GM12878 (cell line): ENCODE data around the gene INA. TPM values are rescaled to one million over a fixed set of nuclear protein-coding genes. Genes with fewer than 3 reads are reported as not detected.

Source experiments
- ATAC-seq: fragments of 200-7000 bp; cut with Tn5 transposase; 3 replicates; pipeline ENCODE4 v1.9.1; 2020; ENCODE audit warnings: mild to moderate bottlenecking, moderate library complexity
- BruUV-seq: library from RNA; stranded (reverse); fragments of 400-500 nt; replicated peaks from 2 replicates; lab custom pipeline; 2021; lab: Mats Ljungman, UMichigan
- CTCF ChIA-PET: fragments of 300-600 bp; sonication (Branson Sonifier 250); formaldehyde crosslinking; extraction: SDS; loops from one replicate; lab custom pipeline; 2021; ENCODE audit warnings: inconsistent platforms; lab: Yijun Ruan, JAX
- POLR2A ChIA-PET: fragments of 350-600 bp; formaldehyde crosslinking; extraction: SDS; loops from one replicate; lab custom pipeline; 2021; ENCODE audit warnings: inconsistent platforms; lab: Charles Lee
- RAD21 ChIA-PET: fragments of 300-600 bp; sonication (Branson Sonifier 250); formaldehyde crosslinking; loops from one replicate; lab custom pipeline; 2023; ENCODE audit warnings: antibody characterized with exemption; ENCODE audit not compliant: unreplicated experiment; lab: Charles Lee
- SMC1A ChIA-PET: fragments of 300-600 bp; sonication (Branson Sonifier 250); formaldehyde crosslinking; loops from one replicate; lab custom pipeline; 2023; ENCODE audit not compliant: unreplicated experiment, uncharacterized antibody; lab: Charles Lee
- DNase-seq: peaks from one replicate; pipeline ENCODE4 v3.0.0-alpha.2; 2011; ENCODE audit warnings: low read depth, low spot score
- FAIRE-seq: peaks from 3 replicates; lab custom pipeline; 2011; peaks lifted over from hg19 to GRCh38; lab: Jason Lieb, UNC
- H2AFZ ChIP-seq: 2 replicates; pipeline ENCODE4 v1.6.0; 2011; ENCODE audit warnings: low read depth, low read length, control low read depth; ENCODE audit not compliant: control insufficient read depth
- H3K27ac ChIP-seq: 2 replicates; pipeline ENCODE4 v1.5.1; 2011; ENCODE audit warnings: control low read depth; ENCODE audit not compliant: control insufficient read depth, insufficient read depth
- H3K27me3 ChIP-seq, 2 experiments: replicated peaks in 1 of 2; 2 replicates each; pipeline versions ENCODE4 v1.6.0 to v1.6.1; 2011; ENCODE audit warnings: low read length in 1 of 2; ENCODE audit not compliant: control insufficient read depth in 2 of 2, insufficient read depth in 2 of 2
- H3K36me3 ChIP-seq, 2 experiments: 2 replicates each; pipeline ENCODE4 v1.5.1; 2011; ENCODE audit warnings: low read length in 1 of 2; ENCODE audit not compliant: control insufficient read depth in 2 of 2, insufficient read depth in 2 of 2
- H3K4me1 ChIP-seq: 2 replicates; pipeline ENCODE4 v1.6.1; 2011; ENCODE audit warnings: mild to moderate bottlenecking, low read length, moderate library complexity, mixed read lengths; ENCODE audit not compliant: control insufficient read depth, insufficient read depth
- H3K4me2 ChIP-seq: 2 replicates; pipeline ENCODE4 v1.6.0; 2011; ENCODE audit warnings: control low read depth; ENCODE audit not compliant: control insufficient read depth, insufficient read depth
- H3K4me3 ChIP-seq: fragments of 200-600 bp; sonication (generic); 2 replicates; pipeline ENCODE4 v1.5.1; 2016
- H3K79me2 ChIP-seq: 2 replicates; pipeline ENCODE4 v1.6.0; 2011; ENCODE audit warnings: low read length; ENCODE audit not compliant: control insufficient read depth, insufficient read depth
- H3K9ac ChIP-seq: 2 replicates; pipeline ENCODE4 v1.8.0; 2011; ENCODE audit warnings: low read length, control low read depth, mixed read lengths; ENCODE audit not compliant: control insufficient read depth, insufficient read depth
- H3K9me3 ChIP-seq: replicated peaks from 3 replicates; pipeline ENCODE4 v1.5.1; 2011; ENCODE audit warnings: mild to moderate bottlenecking, low read length; ENCODE audit not compliant: control insufficient read depth, insufficient read depth
- H4K20me1 ChIP-seq: 2 replicates; pipeline ENCODE4 v1.6.0; 2011; ENCODE audit not compliant: control insufficient read depth, insufficient read depth
- NFYB ChIP-seq: IDR thresholded peaks from 2 replicates; pipeline ENCODE4 v1.6.1; 2011; ENCODE audit warnings: low read depth, mild to moderate bottlenecking, low read length, improper control_type of control experiment, moderate library complexity; ENCODE audit not compliant: insufficient read depth
- NR2C1 ChIP-seq: fragments of 450-650 bp; IDR thresholded peaks from 2 replicates; pipeline ENCODE4 v1.6.1; 2017; ENCODE audit warnings: antibody characterized with exemption, mild to moderate bottlenecking, moderate library complexity
- REST ChIP-seq: IDR thresholded peaks from 2 replicates; pipeline ENCODE4 v1.6.1; 2012; ENCODE audit warnings: mild to moderate bottlenecking, low read depth, low read length
- SRF ChIP-seq, 2 experiments: IDR thresholded peaks; 2 replicates each; pipeline ENCODE4 v1.6.1; 2011; ENCODE audit warnings: low read depth in 2 of 2, low read length in 2 of 2, mild to moderate bottlenecking in 1 of 2, moderate library complexity in 1 of 2
- ZNF207 ChIP-seq: fragments of 450-650 bp; IDR thresholded peaks from 2 replicates; pipeline ENCODE4 v1.6.1; 2014; ENCODE audit warnings: antibody characterized with exemption, mild to moderate bottlenecking, borderline replicate concordance
- WGBS: methylation state at CpG from one replicate; pipeline ENCODE4 v1.1.6; 2016; ENCODE audit warnings: low lambda C conversion rate; ENCODE audit not compliant: insufficient replicate concordance, insufficient coverage; ENCODE audit errors: missing lambda C conversion rate; 5-methylcytosine and 5-hydroxymethylcytosine counted together
- in situ Hi-C: fragments of 300-500 bp; cut with MboI; formaldehyde crosslinking; loops from 9 replicates; pipeline ENCODE4 v1.14.3; 2018; ENCODE audit warnings: mixed read lengths
- intact Hi-C: fragments of 100-400 bp; cut with micrococcal nuclease; formaldehyde crosslinking; loops from one replicate; pipeline ENCODE4 v1.14.2; 2022; ENCODE audit not compliant: unreplicated experiment
- polyA plus RNA-seq, 11 experiments: library from polyadenylated mRNA; depleted of rRNA in 4 of 11; unstranded in 6 of 11; stranded (reverse) in 5 of 11; fragments of >200 nt; fragmentation: Nextera tagmentation in 4 of 11; fragmentation: Illumina TruSeq in 1 of 11; extraction: Ambion mirVana in 4 of 11; extraction: Trizol in 1 of 11; gene quantifications; 1 replicate in 1 of 11; 2 replicates in 10 of 11; pipeline versions ENCODE4 v1.2.1 to v1.2.3, GENCODE V29; 2011 to 2016; ENCODE audit warnings: inconsistent platforms in 2 of 11, missing spikeins in 2 of 11, low read depth in 1 of 11
- total RNA-seq, 4 experiments: library from RNA; depleted of rRNA in 3 of 4; stranded (reverse); fragments of >200 nt in 3 of 4; fragmentation: Illumina TruSeq in 1 of 4; extraction: Trizol in 1 of 4; gene quantifications; 2 replicates each; pipeline versions ENCODE4 v1.2.1 to v1.2.3, GENCODE V29; 2013 to 2021

The INA gene
- total and polyA plus RNA-seq, 10 of the 15 experiments (the other 5 are each of a cell fraction or from before 2014, with no cell fraction given) = 0.14 to 0.23 TPM; not detected in 8

DNA sequence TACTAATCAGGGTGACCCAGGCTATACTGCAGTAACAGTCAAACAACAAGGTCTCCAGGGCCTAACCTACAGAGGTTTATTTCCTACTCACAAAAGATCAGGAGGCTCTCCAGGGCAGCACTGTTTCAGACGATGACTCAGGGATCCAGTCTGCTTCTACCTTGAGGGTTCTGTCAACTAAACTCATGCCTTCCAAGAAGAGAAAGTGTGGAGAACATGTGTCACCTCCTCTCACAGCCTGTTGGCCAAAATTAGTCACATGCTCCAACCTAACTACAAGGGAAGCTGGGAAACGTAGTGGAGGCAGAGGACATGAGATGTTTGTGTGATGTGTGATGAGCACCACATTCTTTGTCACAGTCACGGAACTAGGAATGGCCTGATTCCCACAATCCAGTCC, 14.7 kb upstream of the INA start:
- Histone ChIP-seq H3K4me3 (no peak overlapping the region), H3K9ac (no peak overlapping the region), H3K79me2 (no peaks in the 10 kb centered on the region), H3K27me3 (no peaks in the 10 kb centered on the region; a peak in 1 of 4 replicates), H4K20me1 (no peaks in the 10 kb centered on the region), H3K27ac (no peak overlapping the region), H3K4me2 (no peak overlapping the region), H3K36me3 (no peaks in the 10 kb centered on the region), H2AFZ (no peak overlapping the region), H3K4me1 (no peaks in the 10 kb centered on the region), H3K9me3 (no peaks in the 10 kb centered on the region; the same call in 1 of the 3 replicates)
- SMC1A ChIA-PET = no interaction called here
- 39% methylated on average over 3 of the region's 3 CpGs for WGBS
- POLR2A ChIA-PET = no interaction called here
- CTCF ChIA-PET = no interaction called here
- RAD21 ChIA-PET = no interaction called here
- DNase-seq (no peak), ATAC-seq (no peak), FAIRE-seq (no peak)
- BruUV-seq = no TSS peak
- intact Hi-C loops = no loop called here
- in situ Hi-C loops = no loop called here
- TF ChIP-seq SRF (IDR thresholded peaks at IDR 0.05; ENCODE audit: low read depth in 2 of 2, low read length in 2 of 2) = no peak
- no peak for TF ChIP-seq ZNF207
- TF ChIP-seq NFYB = 0 out of 2 replicates have a peak, but pooled peaks have one; percentile 42

- no peak overlapping the region for H3K9ac ChIP-seq
- H3K27me3 ChIP-seq = no peaks in the 10 kb centered on the region; a peak in 1 of 4 replicates
- no peaks in the 10 kb centered on the region for H4K20me1 ChIP-seq
- no peak overlapping the region for H3K4me2 ChIP-seq
- no peak for DNase-seq
- ChIA-PET POLR2A (no interaction called here), CTCF (no interaction called here), SMC1A (no interaction called here), RAD21 (no interaction called here)
- no peak for ATAC-seq
- no TSS peak for BruUV-seq
- H3K27ac ChIP-seq = no peak overlapping the region
- intact Hi-C loops (no loop called here), in situ Hi-C loops (no loop called here)
- no peak overlapping the region for H2AFZ ChIP-seq
- no peak for TF ChIP-seq NR2C1
- peak; percentile 96 for TF ChIP-seq REST
- no peak overlapping the region for H3K4me3 ChIP-seq
- 45% methylated on average over 11 of the region's 11 CpGs for WGBS
- H3K9me3 ChIP-seq = no peaks in the 10 kb centered on the region; the same call in 2 of the 3 replicates
- H3K4me1 ChIP-seq = no peaks in the 10 kb centered on the region
- no peak for FAIRE-seq
- no peaks in the 10 kb centered on the region for H3K36me3 ChIP-seq
- H3K79me2 ChIP-seq = no peaks in the 10 kb centered on the region
These were observed 11.1 kb upstream of the INA start for GRCh38 chr10:103265717-103266329.
